COR-L47 (cell line): ENCODE measurements around the gene CCDC183.
"Not testable (repeated sequence)": the region's sequence is repeated elsewhere in the genome, so short reads cannot be mapped to it uniquely, and the experiment has no call there.

Source experiments
- DNase-seq: peaks from one replicate; lab custom pipeline; 2025; lab: John Stamatoyannopoulos, UW

CCDC183 gene

GRCh38 chr9:136760834-136761544 is 35.1 kb upstream of the CCDC183 start:
- DNase-seq = peak; percentile 52

GRCh38 chr9:136761545-136761981 is 34.6 kb upstream of the CCDC183 start:
- DNase-seq = no peak

GRCh38 chr9:136762221-136762691 is 33.9 kb upstream of the CCDC183 start:
- DNase-seq = no peak

- DNase-seq = no peak
These were observed 33.1 kb upstream of the CCDC183 start for GRCh38 chr9:136762915-136763648.

GRCh38 chr9:136763649-136764035 is 32.5 kb upstream of the CCDC183 start:
- no peak for DNase-seq

- peak; percentile 83 for DNase-seq
These were observed 31.7 kb upstream of the CCDC183 start, which contains the start of gene LCN15 for GRCh38 chr9:136764301-136764891. TSS of gene LCN15 (minus strand) at chr9:136764518. CDS start at chr9:136764488, 30 bp downstream.

GRCh38 chr9:136765041-136765440 is 31.1 kb upstream of the CCDC183 start:
- no peak for DNase-seq

GRCh38 chr9:136765745-136766409 is 30.3 kb upstream of the CCDC183 start:
- DNase-seq = not testable (repeated sequence)

GRCh38 chr9:136766410-136767120 is 29.6 kb upstream of the CCDC183 start:
- DNase-seq = peak; percentile 81

- no peak for DNase-seq
These were observed 26.4 kb upstream of the CCDC183 start for GRCh38 chr9:136769710-136770191.

- DNase-seq = no peak
These were observed 24.2 kb upstream of the CCDC183 start for GRCh38 chr9:136771907-136772415.

GRCh38 chr9:136773386-136774044 is 22.6 kb upstream of the CCDC183 start:
- no peak for DNase-seq

- DNase-seq = no peak
These were observed 21.6 kb upstream of the CCDC183 start for GRCh38 chr9:136774416-136775045.

- no peak for DNase-seq
These were observed 20.9 kb upstream of the CCDC183 start for GRCh38 chr9:136775191-136775590.

- no peak for DNase-seq
These were observed 19.2 kb upstream of the CCDC183 start for GRCh38 chr9:136776947-136777346.

- no peak for DNase-seq
These were observed 18.8 kb upstream of the CCDC183 start for GRCh38 chr9:136777359-136777758.

GRCh38 chr9:136779808-136780207 is 16.3 kb upstream of the CCDC183 start:
- no peak for DNase-seq

GRCh38 chr9:136782452-136782851 is 13.7 kb upstream of the CCDC183 start:
- DNase-seq = no peak

GRCh38 chr9:136784249-136784996 is 11.7 kb upstream of the CCDC183 start:
- DNase-seq = peak; percentile 71
